H9 (cell line): ENCODE data around the gene BLNK. TPM values are rescaled to one million over a fixed set of nuclear protein-coding genes. Genes with fewer than 3 reads are reported as not detected.

Source experiments
- DNase-seq: peaks from one replicate; pipeline ENCODE4 v3.0.0-alpha.2; 2017
- H2AFZ ChIP-seq: one replicate; pipeline ENCODE4 v1.6.1; 2013; ENCODE audit warnings: mild to moderate bottlenecking, low read length, control low read depth, moderate library complexity
- H2AK5ac ChIP-seq: 2 replicates; pipeline ENCODE4 v1.6.1; 2013; ENCODE audit warnings: low read length, control low read depth, mixed read lengths; ENCODE audit not compliant: insufficient read length
- H2BK120ac ChIP-seq: one replicate; pipeline ENCODE4 v1.6.1; 2013; ENCODE audit warnings: low read depth, mild to moderate bottlenecking, low read length, control low read depth, inconsistent platforms; ENCODE audit not compliant: poor library complexity, severe bottlenecking
- H2BK12ac ChIP-seq: 2 replicates; pipeline ENCODE4 v1.6.1; 2013; ENCODE audit warnings: low read length, control low read depth, mixed read lengths, low read depth; ENCODE audit not compliant: insufficient read length
- H2BK15ac ChIP-seq: 2 replicates; pipeline ENCODE4 v1.6.1; 2013; ENCODE audit warnings: low read depth, low read length, control low read depth
- H2BK20ac ChIP-seq: one replicate; pipeline ENCODE4 v1.6.1; 2013; ENCODE audit warnings: low read depth, mild to moderate bottlenecking, low read length, control low read depth, inconsistent platforms; ENCODE audit not compliant: poor library complexity, severe bottlenecking
- H2BK5ac ChIP-seq: 2 replicates; pipeline ENCODE4 v1.6.1; 2013; ENCODE audit warnings: low read length, control low read depth, mixed read lengths; ENCODE audit not compliant: insufficient read length
- H3K14ac ChIP-seq: 2 replicates; pipeline ENCODE4 v1.6.1; 2013; ENCODE audit warnings: low read length, control low read depth; ENCODE audit not compliant: insufficient read depth
- H3K18ac ChIP-seq: 2 replicates; pipeline ENCODE4 v1.6.1; 2013; ENCODE audit warnings: low read depth, mild to moderate bottlenecking, mixed read lengths, low read length, control low read depth; ENCODE audit not compliant: insufficient read length
- H3K23ac ChIP-seq: 2 replicates; pipeline ENCODE4 v1.6.1; 2013; ENCODE audit warnings: low read length, control low read depth, mixed read lengths, low read depth; ENCODE audit not compliant: insufficient read length
- H3K23me2 ChIP-seq: 2 replicates; pipeline ENCODE4 v1.6.1; 2013; ENCODE audit warnings: low read depth, mild to moderate bottlenecking, mixed read lengths, low read length, control low read depth; ENCODE audit not compliant: insufficient read length, poor library complexity, severe bottlenecking
- H3K27ac ChIP-seq: 2 replicates; pipeline ENCODE4 v1.5.1; 2013; ENCODE audit warnings: low read length, control low read depth, mixed read lengths, low read depth; ENCODE audit not compliant: insufficient read length
- H3K27me3 ChIP-seq: 2 replicates; pipeline ENCODE4 v1.6.1; 2013; ENCODE audit warnings: low read length, control low read depth, inconsistent platforms; ENCODE audit not compliant: insufficient read depth
- H3K4ac ChIP-seq: 2 replicates; pipeline ENCODE4 v1.6.1; 2013; ENCODE audit warnings: low read depth, mild to moderate bottlenecking, control low read depth, inconsistent platforms, low read length, moderate library complexity
- H3K4me1 ChIP-seq: 2 replicates; pipeline ENCODE4 v1.6.1; 2013; ENCODE audit warnings: low read length, control low read depth, inconsistent platforms; ENCODE audit not compliant: insufficient read depth
- H3K4me2 ChIP-seq: 2 replicates; pipeline ENCODE4 v1.6.1; 2013; ENCODE audit warnings: low read length, control low read depth, mixed read lengths; ENCODE audit not compliant: insufficient read length, insufficient read depth
- H3K56ac ChIP-seq: 2 replicates; pipeline ENCODE4 v1.6.1; 2013; ENCODE audit warnings: low read depth, mild to moderate bottlenecking, mixed read lengths, low read length, control low read depth; ENCODE audit not compliant: insufficient read length
- H3K79me1 ChIP-seq: 2 replicates; pipeline ENCODE4 v1.6.1; 2013; ENCODE audit warnings: low read depth, mild to moderate bottlenecking, moderate library complexity, low read length, control low read depth, inconsistent platforms; ENCODE audit not compliant: insufficient read depth, poor library complexity, severe bottlenecking
- H3K79me2 ChIP-seq: 2 replicates; pipeline ENCODE4 v1.6.1; 2013; ENCODE audit warnings: low read length, control low read depth, inconsistent platforms; ENCODE audit not compliant: insufficient read depth
- H3K9ac ChIP-seq: 2 replicates; pipeline ENCODE4 v1.6.1; 2013; ENCODE audit warnings: low read length, control low read depth, mixed read lengths; ENCODE audit not compliant: insufficient read length; ENCODE audit errors: extremely low read depth
- H3K9me3 ChIP-seq: one replicate; pipeline ENCODE4 v1.6.1; 2013; ENCODE audit warnings: low read depth, low read length, inconsistent platforms; ENCODE audit not compliant: control insufficient read depth
- H3T11ph ChIP-seq: one replicate; pipeline ENCODE4 v1.6.1; 2013; ENCODE audit warnings: mild to moderate bottlenecking, low read length, control low read depth, inconsistent platforms
- H4K20me1 ChIP-seq: one replicate; pipeline ENCODE4 v1.6.1; 2013; ENCODE audit not compliant: control insufficient read depth, insufficient read length, insufficient read depth
- H4K5ac ChIP-seq: 2 replicates; pipeline ENCODE4 v1.6.1; 2013; ENCODE audit warnings: low read depth, mild to moderate bottlenecking, mixed read lengths, low read length, control low read depth; ENCODE audit not compliant: insufficient read length
- H4K8ac ChIP-seq: replicated peaks from 2 replicates; pipeline ENCODE4 v1.6.1; 2013; ENCODE audit warnings: low read length, control low read depth, mixed read lengths, low read depth; ENCODE audit not compliant: insufficient read length
- H4K91ac ChIP-seq: 2 replicates; pipeline ENCODE4 v1.6.1; 2013; ENCODE audit warnings: low read depth, mild to moderate bottlenecking, moderate library complexity, mixed read lengths, low read length, control low read depth; ENCODE audit not compliant: insufficient read length
- H3K27ac Mint-ChIP-seq, 3 experiments: 2 replicates in 2 of 3; 3 replicates in 1 of 3; pipeline ENCODE4 v1.8.0; 2020 to 2021; ENCODE audit warnings: mixed read lengths in 3 of 3, mild to moderate bottlenecking in 1 of 3, moderate library complexity in 1 of 3
- H3K27me3 Mint-ChIP-seq: 2 replicates; pipeline ENCODE4 v1.8.0; 2021; ENCODE audit warnings: low read depth, mild to moderate bottlenecking, moderate library complexity, mixed read lengths
- H3K36me3 Mint-ChIP-seq, 3 experiments: 2 replicates in 2 of 3; 3 replicates in 1 of 3; pipeline ENCODE4 v1.8.0; 2020 to 2021; ENCODE audit warnings: low read depth in 3 of 3, mixed read lengths in 3 of 3; ENCODE audit not compliant: insufficient read depth in 1 of 3
- H3K4me1 Mint-ChIP-seq, 2 experiments: 2 replicates each; pipeline ENCODE4 v1.8.0; 2020; ENCODE audit warnings: mixed read lengths in 2 of 2
- H3K4me3 Mint-ChIP-seq, 2 experiments: 2 replicates in 1 of 2; 3 replicates in 1 of 2; pipeline ENCODE4 v1.8.0; 2020 to 2021; ENCODE audit warnings: mild to moderate bottlenecking in 2 of 2, mixed read lengths in 2 of 2, moderate library complexity in 1 of 2
- H3K9me3 Mint-ChIP-seq, 2 experiments: 2 replicates in 1 of 2; 3 replicates in 1 of 2; pipeline ENCODE4 v1.8.0; 2020; ENCODE audit warnings: mild to moderate bottlenecking in 2 of 2, mixed read lengths in 2 of 2, moderate library complexity in 1 of 2
- CTCF ChIP-seq: fragments of 200-600 bp; sonication (generic); conservative IDR thresholded peaks from 3 replicates; pipeline ENCODE4 v1.8.0; 2021; ENCODE audit warnings: antibody characterized with exemption, mild to moderate bottlenecking
- WGBS: extraction: QIAGEN DNeasy Blood & Tissue Kit; methylation state at CpG from one replicate; pipeline ENCODE4 v1.1.7; 2013; ENCODE audit warnings: missing lambda C conversion rate, low lambda C conversion rate, mixed read lengths; ENCODE audit not compliant: insufficient read length; ENCODE audit errors: extremely low coverage; 5-methylcytosine and 5-hydroxymethylcytosine counted together
- total RNA-seq: library from RNA; stranded (reverse); gene quantifications from 2 replicates; pipeline ENCODE4 v1.2.1, GENCODE V29; 2021

BLNK gene
- total RNA-seq, 1 experiment from 2014 or later = not detected

- H3K27ac Mint-ChIP-seq = peak overlapping the region; percentile 97 to 99 (median 99)
- no peak for TF ChIP-seq CTCF
- peak overlapping the region; percentile 5 to 36; a peak in 3 of 5 replicates for H3K4me3 Mint-ChIP-seq
Observed at GRCh38 chr10:96310321-96310669, 38.9 kb upstream of the BLNK start.

More at GRCh38 chr10:96310321-96310669, 38.9 kb upstream of the BLNK start:
- Histone ChIP-seq H3K9ac (no peak overlapping the region), H4K5ac (no peak overlapping the region), H2AK5ac (peak overlapping the region; percentile 94), H2BK5ac (peak overlapping the region; percentile 98), H3K23me2 (no peaks in the 10 kb centered on the region), H3K4me1 (peaks cover 12% of the 10 kb centered on the region; the same call in 1 of the 2 replicates), H3K4me2 (peak overlapping the region; percentile 8), H3K56ac (no peak overlapping the region), H4K20me1 (no peaks in the 10 kb centered on the region), H2AFZ (no peak overlapping the region), H3K4ac (no peak overlapping the region), H3K18ac (peak overlapping the region; percentile 86), H2BK15ac (no peak overlapping the region), H3K9me3 (no peaks in the 10 kb centered on the region), H3K79me1 (no peaks in the 10 kb centered on the region), H2BK12ac (peak overlapping the region; percentile 96), H2BK20ac (peak overlapping the region; percentile 84), H3T11ph (no peak overlapping the region), H4K8ac (no peak overlapping the region), H3K23ac (no peak overlapping the region), H3K14ac (no peak overlapping the region), H2BK120ac (no peak overlapping the region), H3K27ac (peak overlapping the region; percentile 88), H4K91ac (no peak overlapping the region), H3K79me2 (no peaks in the 10 kb centered on the region), H3K27me3 (no peaks in the 10 kb centered on the region)
- WGBS = no CpG with 5 or more reads among the region's 1 CpG
- Mint-ChIP-seq H3K9me3 (no peaks in the 10 kb centered on the region), H3K4me1 (peaks cover 55 to 60% of the 10 kb centered on the region in 2 experiments), H3K27me3 (no peaks in the 10 kb centered on the region), H3K36me3 (no peaks in the 10 kb centered on the region)
- DNase-seq = no peak
